Loucy (cell line): ENCODE results near the gene UAP1L1.

Experiments
- EZH2phosphoT487 ChIP-seq: fragments of 200-600 bp; IDR thresholded peaks from 2 replicates; pipeline ENCODE4 v1.6.1; 2018; ENCODE audit warnings: antibody characterized with exemption, mild to moderate bottlenecking, moderate library complexity, borderline replicate concordance
- TF ChIP-seq, protein P1 (sequence below): fragments of 200-600 bp; sonication (generic); conservative IDR thresholded peaks from 2 replicates; pipeline ENCODE4 v1.5.1; 2014; ENCODE audit warnings: mild to moderate bottlenecking, antibody characterized with exemption, low read length

DNA sequence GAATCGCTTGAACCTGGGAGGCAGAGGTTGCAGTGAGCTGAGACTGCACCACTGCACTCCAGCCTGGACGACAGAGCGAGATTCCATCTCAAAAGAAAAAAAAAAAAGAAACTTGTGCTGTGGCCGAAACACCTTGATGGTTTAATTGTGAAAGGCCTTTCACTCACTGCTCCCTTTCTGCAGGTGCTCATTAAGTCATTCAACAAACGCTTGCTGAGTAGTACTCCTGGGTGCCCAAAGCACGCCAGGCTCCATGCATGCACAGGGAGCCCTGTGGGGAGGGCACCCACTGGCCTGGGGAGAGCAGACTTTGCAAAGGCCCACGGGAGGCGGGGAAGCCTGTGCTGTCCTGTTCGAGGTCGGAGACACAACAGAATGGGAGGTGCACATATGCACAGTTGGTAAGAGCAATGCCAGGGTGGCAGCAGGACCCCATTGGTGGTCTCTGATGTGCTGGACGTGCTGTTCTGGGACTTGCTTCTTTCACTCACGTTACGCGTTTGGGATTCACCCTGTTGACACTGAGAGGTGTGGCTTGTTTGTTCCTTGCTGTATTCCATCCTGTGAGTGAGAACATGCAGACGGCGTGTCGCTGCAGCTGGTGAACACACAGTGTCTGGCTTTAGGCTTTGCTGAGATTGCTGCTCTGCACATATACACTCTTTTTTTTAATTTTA, 20.4 kb upstream of the UAP1L1 start:
- TF ChIP-seq EZH2phosphoT487, result no peak
- TF ChIP-seq, protein P1, sequence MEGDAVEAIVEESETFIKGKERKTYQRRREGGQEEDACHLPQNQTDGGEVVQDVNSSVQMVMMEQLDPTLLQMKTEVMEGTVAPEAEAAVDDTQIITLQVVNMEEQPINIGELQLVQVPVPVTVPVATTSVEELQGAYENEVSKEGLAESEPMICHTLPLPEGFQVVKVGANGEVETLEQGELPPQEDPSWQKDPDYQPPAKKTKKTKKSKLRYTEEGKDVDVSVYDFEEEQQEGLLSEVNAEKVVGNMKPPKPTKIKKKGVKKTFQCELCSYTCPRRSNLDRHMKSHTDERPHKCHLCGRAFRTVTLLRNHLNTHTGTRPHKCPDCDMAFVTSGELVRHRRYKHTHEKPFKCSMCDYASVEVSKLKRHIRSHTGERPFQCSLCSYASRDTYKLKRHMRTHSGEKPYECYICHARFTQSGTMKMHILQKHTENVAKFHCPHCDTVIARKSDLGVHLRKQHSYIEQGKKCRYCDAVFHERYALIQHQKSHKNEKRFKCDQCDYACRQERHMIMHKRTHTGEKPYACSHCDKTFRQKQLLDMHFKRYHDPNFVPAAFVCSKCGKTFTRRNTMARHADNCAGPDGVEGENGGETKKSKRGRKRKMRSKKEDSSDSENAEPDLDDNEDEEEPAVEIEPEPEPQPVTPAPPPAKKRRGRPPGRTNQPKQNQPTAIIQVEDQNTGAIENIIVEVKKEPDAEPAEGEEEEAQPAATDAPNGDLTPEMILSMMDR, result no peak
